Uterus (tissue), 2 donors: ENCODE data around the gene SLC25A47.
"Not testable (repeated sequence)": the region's sequence is repeated elsewhere in the genome, so short reads cannot be mapped to it uniquely, and the experiment has no call there.

Experiments
- POLR2A ChIP-seq, 2 donors: fragments of 450-650 bp; IDR thresholded peaks; one replicate each; pipeline ENCODE4 v1.6.1; 2016; ENCODE audit warnings: antibody characterized with exemption in 2 of 2, mild to moderate bottlenecking in 1 of 2, moderate library complexity in 1 of 2
- TF ChIP-seq, protein P1 (sequence below), 4 experiments: fragments of 200-600 bp in 2 of 4; fragments of 450-650 bp in 2 of 4; sonication (generic) in 2 of 4; IDR thresholded peaks; one replicate each; pipeline ENCODE4 v1.5.1; 2016 to 2019; ENCODE audit warnings: antibody characterized with exemption in 4 of 4, mild to moderate bottlenecking in 2 of 4, moderate library complexity in 1 of 4

DNA sequence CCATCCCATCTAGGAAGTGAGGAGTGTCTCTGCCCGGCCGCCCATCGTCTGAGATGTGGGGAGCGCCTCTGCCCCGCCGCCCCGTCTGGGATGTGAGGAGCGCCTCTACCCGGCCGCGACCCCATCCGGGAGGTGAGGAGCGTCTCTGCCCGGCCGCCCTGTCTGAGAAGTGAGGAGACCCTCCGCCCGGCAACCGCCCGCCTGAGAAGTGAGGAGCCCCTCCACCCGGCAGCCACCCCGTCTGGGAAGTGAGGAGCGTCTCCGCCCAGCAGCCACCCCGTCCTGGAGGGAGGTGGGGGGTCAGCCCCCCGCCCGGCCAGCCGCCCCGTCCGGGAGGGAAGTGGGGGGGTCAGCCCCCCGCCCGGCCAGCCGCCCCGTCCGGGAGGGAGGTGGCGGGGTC is 21.5 kb downstream of the SLC25A47 start:
- TF ChIP-seq, protein P1, sequence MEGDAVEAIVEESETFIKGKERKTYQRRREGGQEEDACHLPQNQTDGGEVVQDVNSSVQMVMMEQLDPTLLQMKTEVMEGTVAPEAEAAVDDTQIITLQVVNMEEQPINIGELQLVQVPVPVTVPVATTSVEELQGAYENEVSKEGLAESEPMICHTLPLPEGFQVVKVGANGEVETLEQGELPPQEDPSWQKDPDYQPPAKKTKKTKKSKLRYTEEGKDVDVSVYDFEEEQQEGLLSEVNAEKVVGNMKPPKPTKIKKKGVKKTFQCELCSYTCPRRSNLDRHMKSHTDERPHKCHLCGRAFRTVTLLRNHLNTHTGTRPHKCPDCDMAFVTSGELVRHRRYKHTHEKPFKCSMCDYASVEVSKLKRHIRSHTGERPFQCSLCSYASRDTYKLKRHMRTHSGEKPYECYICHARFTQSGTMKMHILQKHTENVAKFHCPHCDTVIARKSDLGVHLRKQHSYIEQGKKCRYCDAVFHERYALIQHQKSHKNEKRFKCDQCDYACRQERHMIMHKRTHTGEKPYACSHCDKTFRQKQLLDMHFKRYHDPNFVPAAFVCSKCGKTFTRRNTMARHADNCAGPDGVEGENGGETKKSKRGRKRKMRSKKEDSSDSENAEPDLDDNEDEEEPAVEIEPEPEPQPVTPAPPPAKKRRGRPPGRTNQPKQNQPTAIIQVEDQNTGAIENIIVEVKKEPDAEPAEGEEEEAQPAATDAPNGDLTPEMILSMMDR (IDR thresholded peaks at IDR 0.05): not testable (repeated sequence)
- not testable (repeated sequence) for TF ChIP-seq POLR2A (IDR thresholded peaks at IDR 0.05)
